EL (cell line): ENCODE data around the gene PRAME.
A peak's percentile ranks its signal among the peaks of the same experiment; 100 is the strongest.
"Not testable (repeated sequence)": the region's sequence is repeated elsewhere in the genome, so short reads cannot be mapped to it uniquely, and the experiment has no call there.

Experiments used
- DNase-seq: peaks from one replicate; pipeline ENCODE4 v3.0.0-alpha.2; 2016

The PRAME gene

DNA sequence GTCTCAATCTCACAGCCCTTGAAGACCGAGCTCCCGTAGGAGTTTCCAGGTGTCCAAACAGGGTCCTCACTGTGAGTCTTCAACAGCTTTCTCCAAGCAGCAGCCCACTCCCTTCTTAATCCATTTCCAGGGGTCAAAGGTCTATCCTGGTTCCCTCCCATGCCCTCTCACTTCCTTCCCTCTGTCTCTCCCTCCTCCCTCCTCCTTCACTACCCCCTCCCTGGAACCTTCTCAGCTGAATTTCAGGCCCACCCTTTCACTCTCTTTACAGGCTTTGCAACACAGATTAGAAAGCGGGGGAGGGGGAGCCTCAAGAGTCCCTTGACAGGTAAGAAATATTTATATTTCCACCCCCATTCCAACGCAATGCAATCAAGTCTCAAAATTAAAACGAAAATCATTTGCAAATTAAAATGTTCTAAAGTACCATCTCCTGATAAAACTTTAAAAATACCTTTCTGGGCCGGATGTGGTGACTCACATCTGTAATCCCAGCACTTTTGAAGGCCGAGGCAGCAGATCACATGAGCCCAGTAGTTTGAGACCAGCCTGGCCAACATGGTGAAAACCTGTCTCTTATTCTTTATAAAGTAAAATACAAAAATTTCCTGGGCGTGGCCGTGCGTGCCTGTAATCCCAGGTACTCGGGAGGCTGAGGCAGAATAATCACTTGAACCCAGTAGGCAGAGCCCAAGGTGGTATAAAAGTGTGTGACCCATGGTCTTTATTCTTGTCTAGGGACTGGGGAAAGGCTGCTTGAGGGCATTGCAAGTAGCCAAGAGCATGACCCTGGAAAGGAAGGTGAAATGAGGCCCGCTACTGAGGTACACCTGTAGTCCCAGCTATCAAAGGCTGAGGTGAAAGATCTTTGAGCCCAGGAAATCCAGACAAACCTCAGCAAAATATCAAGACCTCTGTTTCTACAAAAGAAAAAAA, 38.1 kb downstream of the PRAME start:
- no peak for DNase-seq

DNA sequence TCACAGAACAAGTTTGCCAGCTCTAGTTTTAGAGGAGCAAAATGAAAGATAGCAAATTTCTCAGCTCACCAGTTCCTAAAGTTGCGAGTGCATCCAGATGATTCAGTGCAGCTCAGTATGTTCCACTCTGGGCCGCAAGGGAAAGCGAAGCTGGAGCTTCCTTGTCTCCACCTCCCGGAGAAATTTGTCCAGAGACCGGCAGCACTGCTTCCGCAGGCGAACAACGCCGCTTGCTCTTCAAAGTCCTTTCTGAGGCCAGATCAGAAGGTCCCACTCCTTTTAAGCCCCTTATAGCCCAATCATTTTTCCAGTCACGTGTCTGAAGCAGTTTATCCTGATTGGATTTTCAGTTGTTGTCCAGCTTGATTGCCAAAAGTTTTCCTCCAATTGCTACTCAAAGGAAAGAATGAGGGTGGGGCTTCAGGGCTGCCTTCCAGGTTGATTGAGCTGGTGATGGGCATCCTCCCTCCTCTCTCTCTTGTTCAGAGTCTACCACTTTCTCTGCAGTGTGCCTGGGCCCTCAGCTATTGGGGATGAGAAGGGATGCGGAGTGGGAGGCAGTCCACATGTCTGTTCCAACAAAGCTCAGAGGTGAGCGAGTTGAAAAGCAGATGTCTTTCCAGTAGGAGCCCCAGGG, 38.9 kb downstream of the PRAME start, which contains the start of gene ZNF280A:
ZNF280A (minus strand) TSS at position 251 of the 637 bp plus-strand sequence. CDS start 4,640 bp downstream, outside the sequence.
- no peak for DNase-seq

DNA sequence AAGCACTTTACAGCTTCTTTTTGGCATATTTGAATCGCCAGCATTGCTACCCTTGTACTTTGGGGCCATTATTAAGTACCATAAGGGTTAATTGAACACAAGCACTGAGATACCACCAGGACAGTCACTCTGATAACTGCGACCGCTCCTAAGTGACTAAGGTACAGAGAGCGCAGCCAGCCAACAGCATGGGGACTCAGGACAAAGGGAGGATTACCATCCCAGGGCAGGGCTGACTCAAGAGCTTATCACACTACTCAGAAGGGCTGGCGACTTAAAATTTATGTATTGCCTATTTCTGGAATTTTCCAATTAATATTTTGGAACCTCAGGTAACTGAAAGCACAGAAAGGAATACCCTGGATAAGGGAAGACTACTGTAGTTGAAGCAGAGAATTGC, 39.5 kb downstream of the PRAME start:
- no peak for DNase-seq

- DNase-seq, result no peak
These were observed 42.1 kb downstream of the PRAME start for GRCh38 chr22:22516992-22517391.

- no peak for DNase-seq
These were observed 43.2 kb downstream of the PRAME start for GRCh38 chr22:22515890-22516289.

DNA sequence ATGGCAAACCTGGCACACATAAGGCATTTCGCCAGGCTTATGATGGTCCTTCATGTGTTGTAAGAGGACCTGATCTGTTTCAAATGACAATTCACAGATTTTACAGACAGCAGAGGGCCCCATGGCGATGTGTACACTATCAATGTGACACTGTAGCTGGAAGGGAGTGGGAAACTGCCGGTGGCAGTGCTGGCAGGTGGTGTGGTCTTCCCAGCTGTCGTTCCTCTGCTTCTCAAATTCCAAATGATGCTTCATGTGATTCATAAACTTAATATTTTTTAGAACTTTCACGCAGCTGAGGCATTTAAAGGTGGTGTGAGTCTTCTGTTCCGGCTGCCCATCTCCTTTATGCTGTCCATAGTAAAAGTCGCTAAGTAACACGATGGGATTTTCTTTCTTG, 44.6 kb downstream of the PRAME start:
- not testable (repeated sequence) for DNase-seq

DNA sequence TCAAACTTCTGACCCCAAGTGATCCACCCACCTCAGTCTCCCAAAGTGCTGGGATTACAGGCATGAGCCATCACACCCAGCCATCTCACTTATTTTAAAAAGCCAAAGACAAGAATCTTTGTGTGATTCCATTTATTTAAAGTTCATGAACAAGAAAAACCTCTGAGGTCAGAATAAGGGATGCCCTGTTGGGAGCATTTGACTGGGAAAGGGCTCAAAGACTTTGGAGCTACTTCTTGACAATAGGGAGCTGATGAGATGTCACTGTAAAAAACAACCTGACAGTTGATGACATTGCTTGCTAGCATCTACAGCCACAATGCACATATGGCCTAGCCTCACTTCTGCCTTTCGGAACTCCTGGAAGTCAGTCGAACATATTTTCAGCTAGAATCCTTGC, 45.4 kb downstream of the PRAME start:
- no peak for DNase-seq

DNA sequence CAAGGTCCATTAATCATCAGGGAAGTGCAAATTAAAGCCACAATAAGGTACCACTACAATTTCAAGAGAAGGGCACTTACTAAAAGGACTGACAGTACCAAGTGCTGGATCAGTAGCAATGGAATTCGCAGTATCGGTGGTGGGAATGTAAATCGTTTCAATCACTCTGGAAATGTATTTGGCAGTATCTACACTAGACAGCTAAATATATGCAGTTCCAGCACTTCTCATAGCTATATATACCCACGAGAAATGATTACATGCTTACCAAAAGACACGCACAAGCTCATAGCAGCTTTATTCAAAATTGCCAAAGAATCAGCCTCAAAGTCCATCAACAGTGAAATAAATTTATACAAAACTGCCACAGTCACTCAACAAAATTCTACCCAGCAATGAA, 46.1 kb downstream of the PRAME start:
- DNase-seq, result no peak

- not testable (repeated sequence) for DNase-seq
These were observed 48.2 kb downstream of the PRAME start for GRCh38 chr22:22510833-22511232.

DNA sequence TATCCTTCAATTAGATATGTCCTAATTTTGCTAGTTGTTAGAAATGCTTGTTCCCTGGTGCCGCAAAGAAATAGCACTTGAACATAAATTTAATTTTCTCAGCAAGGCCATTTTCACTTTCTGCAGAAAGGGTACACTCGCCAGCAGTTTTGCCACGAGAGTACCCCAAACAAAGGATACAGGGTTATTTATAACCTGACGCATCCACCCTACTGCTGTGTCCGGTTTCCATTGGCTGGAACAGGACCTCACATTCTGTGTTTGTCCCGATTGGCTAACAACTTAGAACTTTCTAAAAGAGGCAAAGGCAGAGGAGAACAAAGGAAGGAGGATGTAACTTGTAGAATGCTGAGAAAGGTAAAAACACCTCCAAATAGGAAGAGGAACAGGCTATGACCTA, 49.2 kb downstream of the PRAME start:
- DNase-seq, result not testable (repeated sequence)

DNA sequence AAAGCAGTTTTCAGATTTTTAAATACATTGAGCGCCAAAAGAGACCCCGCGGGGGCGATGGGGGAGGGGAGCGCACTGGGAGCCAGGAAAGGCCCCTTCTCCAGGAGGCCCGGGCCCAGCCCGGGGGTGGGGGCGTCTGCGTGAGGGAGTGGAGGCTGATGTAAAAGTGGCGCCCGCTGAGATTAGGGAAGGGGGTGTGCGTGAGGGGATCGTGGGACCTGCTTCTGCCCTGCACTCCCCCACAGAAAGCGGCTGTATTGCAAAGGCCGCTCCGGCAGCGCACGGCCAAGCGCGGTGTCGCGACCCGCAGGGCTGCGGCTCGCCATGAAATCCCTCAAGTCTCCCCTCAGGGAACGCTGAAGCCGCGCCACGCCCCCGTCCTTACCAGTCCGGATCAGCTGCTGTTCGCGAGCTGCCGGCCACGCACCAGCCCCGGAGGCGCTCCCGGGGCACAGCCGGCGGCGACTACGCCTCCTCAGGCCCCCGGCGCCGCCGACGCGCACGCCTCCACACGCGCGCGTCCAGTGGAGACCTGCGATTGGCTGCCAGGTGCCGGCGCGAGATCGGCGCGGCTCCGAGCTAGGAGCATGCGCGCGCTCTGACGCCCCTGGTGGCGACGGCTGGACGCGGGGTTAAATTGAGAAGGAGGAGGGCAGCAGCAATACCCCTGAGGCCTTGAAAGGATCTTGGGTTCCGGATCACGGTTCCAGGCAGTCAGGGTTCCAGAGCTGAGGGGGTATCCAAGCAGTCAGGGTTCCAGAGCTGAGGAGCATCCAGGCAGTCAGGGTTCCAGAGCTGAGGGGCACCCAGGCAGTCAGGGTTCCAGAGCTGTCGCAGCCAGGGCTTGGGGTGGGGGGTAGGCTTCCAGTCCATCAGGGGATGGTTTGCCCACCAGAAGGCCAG, 50.5 kb downstream of the PRAME start, which contains the start of gene ZNF280B:
ZNF280B (minus strand) TSS at position 469 of the 903 bp plus-strand sequence. CDS start 19,344 bp downstream, outside the sequence.
- DNase-seq, result peak; percentile 47

GRCh38 chr22:22507743-22508273, 51.3 kb downstream of the PRAME start:
- no peak for DNase-seq

DNA sequence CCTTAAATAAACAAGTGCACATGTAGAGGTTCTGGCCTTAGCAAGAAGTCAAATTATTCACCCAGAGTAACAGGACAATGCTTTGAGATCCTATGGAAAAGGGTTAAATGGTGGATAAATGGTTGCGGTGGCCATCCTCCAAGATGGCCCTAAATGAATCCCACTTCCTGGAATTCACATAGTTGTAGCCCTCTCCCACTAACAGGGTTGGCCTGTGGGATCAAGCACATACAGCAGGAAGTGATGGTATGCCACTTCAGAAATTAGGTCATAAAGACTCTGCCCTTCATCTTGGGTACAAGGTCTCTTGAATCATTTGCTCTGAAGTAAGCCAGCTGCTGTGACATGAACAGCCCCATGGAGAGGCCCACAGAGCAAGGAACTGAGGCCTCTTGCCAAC, 52.3 kb downstream of the PRAME start:
- no peak for DNase-seq

- DNase-seq, result no peak
These were observed 60.8 kb downstream of the PRAME start for GRCh38 chr22:22498267-22498666.
